CD4-positive, alpha-beta T cell treated with Interleukin-2 at 100 ng/mL for 4 hours (primary cell): ENCODE data around the gene MAP1B.

Experiments
- DNase-seq: peaks from one replicate; pipeline ENCODE4 v3.0.0-alpha.2; 2020; ENCODE audit warnings: low spot score

MAP1B gene

DNA sequence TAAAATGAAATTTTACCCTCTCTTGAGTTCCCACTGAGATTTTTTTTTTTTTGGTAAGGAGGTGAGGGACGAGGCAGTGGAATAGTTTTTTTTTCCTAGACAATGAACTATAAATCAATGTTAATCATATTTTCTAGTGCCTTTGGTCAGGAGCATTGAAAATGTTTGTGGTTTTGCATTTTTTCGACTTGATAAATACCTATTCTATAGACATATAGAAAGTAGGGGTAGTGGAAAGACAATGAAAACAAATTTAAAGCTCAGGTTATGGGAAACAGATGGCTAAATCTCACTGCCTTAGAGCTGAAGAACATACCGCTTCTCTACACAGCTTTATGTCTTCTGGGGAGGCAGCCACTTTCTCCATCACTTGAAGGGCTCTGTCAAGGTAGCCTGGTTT is 118.5 kb downstream of the MAP1B start:
- no peak for DNase-seq

DNA sequence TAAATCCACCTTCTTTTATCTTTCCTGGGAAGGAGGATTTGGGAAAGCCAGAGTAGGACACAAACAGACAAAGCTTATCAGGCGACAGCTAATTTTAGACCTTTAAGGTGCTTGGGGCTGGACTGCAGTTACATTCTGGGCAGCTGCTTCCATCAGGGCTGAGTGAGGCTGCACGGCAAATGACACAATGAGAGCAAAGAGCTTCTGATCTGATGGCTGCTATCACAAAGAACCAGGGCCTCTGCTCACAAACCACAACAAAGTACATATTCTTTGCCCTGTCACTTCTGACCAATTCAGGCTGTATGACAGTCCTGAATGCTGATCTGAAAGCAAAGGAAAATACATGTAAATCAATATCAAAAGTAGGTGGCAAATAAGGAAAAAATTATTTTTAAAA is 119.7 kb downstream of the MAP1B start:
- no peak for DNase-seq

DNA sequence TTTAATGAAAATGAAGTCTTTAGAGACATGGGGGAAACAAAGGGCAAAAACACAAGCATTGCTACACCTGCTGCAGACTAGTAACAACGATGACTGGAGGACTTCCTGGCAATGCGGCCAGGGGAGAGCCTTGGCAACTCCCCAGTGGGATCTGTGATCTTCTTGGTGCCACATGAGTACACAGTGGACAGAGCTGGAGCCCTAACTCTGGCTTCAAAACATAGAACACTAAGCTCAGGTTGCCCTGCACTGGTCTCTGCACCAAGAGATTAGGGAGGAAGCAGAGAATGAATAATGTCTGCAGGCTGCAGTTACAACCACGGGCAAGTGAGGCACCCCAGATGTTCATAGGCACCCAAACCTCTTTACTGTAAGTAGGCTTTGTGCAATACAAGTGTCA is 121.7 kb downstream of the MAP1B start:
- no peak for DNase-seq

DNA sequence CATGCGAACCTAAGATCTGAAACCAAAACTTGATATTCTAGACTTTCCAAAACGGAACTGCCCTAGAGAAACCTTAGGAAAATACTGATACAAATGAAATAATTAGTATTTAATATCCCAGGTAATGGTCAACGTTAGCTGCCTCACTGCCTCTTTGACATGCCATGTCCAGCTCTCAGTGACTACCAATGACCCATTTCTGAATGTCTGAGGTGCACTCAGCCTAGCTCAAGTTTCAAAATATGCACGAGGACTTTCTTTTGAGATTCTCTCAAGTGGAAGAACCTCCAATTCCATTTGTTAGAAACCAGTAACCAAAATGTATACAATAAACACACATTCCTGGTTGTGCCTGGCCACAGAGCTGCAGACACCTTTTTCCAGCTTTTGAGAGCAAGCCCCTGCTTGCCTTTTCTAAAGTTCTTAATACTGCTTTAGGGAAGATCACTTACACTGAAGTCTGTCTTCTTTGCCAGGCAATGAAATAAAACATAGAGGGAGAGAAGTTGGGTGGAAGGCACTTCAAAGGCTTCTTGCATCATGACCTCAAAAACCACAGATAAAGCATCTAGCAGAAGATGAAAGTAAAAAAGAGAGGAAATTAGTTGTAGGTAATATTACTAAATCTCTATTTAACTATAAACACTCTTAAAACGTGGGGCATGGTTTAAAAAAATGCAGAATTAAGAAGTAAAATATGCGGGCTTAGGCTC is 124.9 kb downstream of the MAP1B start:
- DNase-seq: peak; percentile 60

DNA sequence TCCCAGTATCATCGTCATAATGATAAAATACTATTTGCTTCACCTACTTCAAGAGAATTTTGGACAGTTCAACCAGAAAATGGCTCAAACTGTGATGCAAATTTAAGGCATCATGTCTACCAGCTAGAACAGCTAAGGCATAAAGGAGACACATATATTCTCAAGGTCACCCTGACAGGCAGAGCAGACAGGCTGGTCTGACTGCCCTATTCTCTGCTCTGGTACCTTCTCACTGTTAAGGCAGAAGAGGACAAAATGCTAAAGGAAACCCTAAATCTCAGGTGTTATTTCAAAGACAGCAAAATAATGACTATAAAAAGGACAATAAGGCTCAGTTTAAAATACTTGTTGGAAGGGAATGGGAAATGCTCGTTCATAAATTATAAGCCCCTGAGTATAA is 125.6 kb downstream of the MAP1B start:
- DNase-seq: no peak

DNA sequence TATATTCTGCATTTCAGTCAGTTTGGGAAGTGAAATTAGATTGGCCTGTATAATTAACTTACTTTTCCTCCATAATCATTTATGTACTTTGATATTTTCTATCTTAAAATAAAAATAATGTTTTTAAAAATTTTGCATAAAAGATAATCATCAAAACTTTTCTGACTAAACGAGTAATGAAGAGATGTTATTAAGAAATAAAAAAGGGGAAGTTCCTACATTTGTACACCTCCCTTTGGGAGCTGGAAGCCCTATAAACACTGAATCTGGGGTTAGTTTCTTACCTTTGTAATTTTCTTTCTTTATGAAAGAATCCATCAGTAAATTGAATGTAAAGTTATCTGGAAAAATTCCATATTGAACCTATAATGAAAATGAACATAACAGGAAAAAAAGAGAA is 126.6 kb downstream of the MAP1B start:
- no peak for DNase-seq

DNA sequence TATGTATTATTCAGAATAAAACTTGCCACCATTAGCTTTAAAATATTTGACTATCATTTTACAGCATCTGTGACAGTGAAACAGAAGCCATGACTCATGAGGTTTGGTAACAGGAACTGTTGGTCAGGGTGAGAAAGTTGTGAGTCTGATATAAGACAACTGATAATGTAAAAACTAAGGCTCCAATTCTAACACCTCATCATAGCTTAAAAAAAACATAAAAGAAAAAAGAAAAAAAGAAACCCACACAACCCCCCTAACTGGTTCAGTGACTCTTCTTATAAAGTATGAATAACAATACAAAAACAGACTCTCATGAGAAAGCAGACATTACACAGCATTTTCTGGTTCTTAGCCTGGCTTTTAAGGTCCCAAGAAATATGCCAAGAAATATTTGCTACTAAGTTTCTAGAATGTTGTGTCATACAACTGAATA is 127.0 kb downstream of the MAP1B start:
- peak; percentile 74 for DNase-seq

DNA sequence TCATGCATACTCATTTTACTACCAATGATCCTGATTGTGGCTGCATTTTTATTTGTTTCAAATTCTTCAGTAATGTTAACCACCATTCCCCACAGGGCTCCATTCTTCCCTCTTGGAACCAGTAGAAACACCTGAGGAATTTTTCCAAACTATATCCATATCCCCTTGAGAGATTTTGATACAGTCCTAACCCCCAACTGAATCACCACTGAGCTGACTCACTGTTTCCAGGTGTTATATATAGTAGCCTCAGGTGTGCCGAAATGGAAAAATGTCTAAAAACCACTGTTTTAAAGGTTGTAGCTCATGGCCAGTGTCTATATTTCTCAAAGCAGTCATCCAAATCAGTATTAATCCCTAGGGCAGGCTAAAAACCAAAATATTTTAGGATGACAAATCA is 127.6 kb downstream of the MAP1B start:
- no peak for DNase-seq

DNA sequence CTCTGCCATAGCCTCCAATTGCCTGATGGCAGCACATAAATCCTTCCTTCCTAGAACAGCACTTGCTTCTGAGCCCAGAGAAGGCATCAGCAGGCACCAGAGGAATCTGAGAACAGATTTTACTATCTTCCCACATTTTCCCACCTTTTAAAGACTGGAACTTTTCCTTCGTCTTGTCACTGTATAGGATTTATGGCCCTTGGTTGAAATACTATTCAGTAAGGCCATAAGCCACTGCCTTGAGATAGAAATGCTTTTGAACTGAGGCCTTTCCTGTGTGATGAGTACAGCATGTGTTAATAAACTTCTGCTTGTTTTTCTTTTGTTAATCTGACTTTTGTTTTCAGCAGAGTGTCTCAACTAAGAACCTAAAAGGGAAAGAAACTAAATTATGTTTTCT is 128.4 kb downstream of the MAP1B start:
- DNase-seq: no peak

DNA sequence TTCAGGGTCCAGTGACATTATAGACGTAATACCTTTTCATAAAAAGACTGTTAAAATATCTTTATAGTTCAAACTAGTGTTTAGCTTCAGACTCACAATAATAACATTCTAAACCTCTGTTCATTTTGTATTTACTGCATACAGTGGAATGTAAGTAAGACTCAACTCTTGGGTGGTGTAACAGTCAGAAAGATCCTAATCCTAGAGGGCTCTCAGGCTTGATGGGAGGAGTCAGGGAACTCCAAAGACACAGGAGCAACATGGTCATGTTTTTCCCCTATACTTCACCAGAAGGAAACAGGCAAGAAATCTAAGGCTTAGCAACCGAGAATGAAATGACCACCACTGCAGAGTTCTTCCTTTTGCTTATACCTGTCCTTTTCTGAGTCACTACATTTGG is 130.1 kb downstream of the MAP1B start:
- DNase-seq: no peak

DNA sequence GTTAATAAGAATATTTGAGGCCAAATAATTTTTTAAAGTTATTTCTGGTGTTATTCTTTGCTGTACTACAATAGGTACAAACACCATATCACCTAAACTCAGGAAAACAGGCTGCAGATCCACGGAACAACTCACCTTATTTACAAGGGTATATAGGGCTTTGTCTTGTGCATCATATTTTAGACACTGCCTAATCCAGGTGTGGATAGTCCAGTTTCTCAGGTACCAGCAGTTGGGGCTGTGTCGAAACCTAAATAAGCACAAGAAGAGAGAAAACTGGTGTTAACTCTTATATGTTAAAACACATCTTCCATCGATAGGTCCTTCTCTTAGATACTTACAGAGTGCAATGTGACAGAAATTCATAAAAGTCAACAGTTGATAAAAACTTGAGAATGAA is 130.6 kb downstream of the MAP1B start:
- DNase-seq: no peak

DNA sequence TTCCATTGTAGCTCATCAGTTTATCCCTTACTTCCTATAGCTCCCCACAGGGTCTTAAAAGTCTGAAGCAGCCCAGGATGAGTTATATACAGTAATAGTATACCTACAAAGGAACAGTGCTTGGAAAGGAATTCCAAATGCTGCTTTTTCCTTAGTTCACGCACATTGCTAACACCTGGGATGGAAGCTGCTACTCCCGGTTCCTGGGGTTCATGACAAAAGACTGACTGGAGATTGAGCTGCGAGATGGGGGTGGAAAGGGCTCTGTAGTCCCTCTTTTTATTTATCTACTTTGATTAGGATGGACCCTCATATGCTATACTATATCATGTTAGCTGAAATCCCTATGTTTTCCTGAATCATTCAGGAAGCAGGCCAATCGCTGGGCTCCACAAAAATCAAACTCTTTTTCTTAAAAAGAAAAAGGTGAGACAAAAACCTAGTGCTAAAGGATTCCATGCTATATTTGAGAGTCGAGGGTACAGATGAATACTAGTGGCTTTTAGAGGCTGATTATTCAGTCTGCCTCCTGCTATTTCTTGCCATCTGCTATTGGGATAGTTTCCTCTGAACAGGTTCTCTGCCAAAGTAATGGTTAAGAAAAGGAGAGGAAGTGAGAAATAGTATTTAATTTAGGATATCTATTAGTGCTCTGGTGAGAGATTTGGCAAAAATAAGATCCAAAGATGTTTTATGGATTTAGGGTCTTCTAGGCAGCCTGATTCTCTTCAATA is 131.6 kb downstream of the MAP1B start:
- no peak for DNase-seq

DNA sequence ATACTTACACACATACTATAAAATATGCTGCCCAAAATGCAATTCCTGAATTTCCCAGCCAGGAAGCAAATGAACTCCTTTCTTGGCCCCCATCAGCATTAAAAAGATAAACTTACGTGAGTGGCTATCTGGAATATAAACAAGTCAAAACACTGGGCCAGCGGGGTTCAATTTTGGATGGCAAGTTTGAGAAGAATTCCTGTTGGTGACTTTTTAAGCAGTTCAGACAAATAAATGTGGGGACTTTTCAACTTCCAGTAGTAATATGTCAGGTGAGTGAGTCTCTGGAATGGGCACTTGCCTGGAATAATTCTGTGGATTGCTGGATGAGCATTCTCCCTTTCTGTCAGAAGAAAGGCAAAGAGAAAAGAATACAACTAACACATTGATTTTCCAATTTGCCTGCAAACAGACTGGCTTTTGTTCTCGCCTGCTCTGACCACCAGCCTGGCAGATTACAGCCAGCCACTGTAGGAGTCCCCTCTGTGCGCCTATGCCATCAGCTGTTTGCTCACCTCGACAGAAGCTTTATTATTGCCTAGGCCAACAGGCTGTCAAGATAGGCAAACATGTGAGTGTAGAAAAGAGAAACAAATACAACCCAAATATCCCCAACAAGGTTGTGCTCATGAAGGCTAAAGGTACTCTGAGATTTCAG is 134.2 kb downstream of the MAP1B start:
- DNase-seq: no peak

DNA sequence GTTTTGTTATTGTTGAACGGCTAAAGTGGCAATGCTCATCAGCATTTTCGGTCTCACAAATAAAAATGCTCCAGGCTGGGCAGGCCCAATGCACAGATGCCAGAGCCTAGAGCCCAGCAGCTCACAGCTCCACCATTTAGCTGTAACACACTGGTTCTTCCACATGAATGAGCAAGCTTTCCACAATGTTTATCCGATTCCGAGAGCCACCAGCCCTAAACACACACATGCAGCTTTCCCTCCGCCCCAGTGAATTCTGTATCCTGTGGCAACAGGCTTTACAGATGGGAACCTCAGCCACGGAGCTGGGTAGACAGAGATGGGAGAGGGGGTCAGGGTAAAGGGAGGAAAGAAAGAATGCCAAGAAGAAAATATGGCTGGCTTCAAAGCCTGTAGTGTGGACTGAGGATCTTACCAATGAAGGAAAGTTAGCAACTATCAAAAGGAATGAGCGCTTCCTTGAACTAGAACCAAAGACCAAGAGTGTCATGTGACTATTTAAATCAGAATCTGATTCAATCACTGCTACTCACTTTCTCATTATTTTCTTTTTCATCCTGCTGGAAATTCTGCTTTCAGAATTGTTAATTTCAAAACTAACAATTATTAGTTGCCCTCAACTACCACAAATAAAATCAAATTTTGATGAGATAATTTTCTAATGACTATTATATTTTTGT is 135.7 kb downstream of the MAP1B start:
- DNase-seq: no peak

DNA sequence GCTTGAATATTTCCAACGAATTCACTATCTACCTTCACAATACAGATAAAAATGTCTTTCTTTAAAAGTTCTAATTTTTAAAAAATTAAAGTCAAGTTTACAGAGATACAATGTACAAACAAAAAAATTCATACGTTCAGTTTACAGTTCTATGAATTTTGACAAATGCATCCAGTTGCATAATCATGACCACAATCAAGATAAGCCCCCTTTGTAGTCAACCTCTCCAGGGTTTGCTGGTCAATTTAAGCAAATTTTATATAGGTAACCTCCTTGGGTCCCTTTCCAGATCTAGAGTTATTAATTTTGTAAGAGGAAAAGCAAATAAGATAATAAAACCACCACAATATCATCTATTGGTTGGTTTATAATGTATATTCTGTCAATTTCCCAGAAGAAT is 136.4 kb downstream of the MAP1B start:
- DNase-seq: no peak

DNA sequence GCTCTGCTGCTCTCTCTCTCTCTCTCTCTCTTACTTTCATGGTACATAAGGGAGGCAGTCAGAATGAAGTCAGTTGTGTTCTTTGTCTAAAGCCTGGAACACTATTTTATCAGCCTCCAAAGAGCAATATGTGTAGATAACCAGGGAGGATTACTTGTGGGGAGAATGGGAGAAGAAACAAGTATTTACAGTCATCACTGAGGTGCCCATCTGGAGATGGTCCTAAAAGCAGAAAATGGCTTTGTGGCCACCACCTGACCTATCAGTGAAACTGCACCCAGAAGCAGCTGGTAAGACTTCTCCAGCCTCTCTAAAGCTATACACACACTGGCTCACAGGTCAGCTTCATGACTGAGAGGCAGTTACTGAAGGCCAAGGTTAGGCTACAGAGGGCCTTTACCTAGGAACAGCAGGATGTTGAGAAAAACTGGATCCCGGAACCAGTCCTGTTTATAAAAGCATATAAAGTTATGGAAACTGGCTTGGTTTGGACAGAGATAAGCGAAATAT is 137.6 kb downstream of the MAP1B start:
- DNase-seq: peak; percentile 2

DNA sequence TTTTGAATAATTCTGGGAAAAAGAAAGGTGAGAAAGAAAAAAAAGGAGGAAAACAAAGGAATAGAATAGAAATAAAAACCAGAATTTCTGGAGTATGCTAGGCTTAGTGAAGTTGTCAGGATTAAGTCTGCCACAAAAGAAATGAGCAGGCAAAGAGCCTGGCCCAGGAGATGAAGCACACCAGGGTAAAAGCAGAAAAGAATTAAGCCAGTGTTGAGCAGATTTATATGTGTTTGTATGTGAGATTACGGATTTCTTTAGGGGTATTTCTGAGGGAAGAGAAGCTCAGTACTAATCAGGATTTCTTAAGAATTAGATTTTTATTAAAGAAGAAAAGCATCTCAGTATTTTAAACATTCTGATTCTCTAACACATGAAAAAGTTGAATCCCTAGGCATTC is 138.3 kb downstream of the MAP1B start:
- no peak for DNase-seq

DNA sequence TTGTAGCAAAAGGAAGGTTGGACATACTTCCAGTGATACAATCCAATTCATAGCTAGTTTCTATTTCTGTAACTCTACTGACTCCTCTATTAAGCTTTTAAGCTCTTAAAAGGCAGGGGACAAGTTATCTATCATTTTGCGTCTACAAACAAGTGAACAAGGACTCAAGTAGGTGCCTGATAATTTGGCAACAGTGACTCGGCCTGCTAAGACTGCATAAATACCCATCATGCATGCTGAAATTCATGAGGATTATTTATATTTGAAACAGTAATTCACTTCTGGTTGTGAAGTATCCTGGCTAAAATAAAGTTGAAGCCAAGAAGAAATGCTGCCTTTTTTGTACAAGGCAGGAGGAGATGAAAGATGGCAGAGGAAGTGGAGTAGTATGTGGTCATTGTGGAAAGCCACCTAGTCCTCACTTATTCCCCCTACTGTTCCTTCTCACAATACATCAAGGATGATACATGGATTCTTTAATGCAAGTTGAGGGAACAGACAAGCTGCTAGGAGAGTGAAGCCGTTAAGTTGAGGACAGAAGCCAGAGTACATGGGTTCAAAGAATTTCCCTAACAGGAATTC is 138.8 kb downstream of the MAP1B start:
- DNase-seq: no peak

DNA sequence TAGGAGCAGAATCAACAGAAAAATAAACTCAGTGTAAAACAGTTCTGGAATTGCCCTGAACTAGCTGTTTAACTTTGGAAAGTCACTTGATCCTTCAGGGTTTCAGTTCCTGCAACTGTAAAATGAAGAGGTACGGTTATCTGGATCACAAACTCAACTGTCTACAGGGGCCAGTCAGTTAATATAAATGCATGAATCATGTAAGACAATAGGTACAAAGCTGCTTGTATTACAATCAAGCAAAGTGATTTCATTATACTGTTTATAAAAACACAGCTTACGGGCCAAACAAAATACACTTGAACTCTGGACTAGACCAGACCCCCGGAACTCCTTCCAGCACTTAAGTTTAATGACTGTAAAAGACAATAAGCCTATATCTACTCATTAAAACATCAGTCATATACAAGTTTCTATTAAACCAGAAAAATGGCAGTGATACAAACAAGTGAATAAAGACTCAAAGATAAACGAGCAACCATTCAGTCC is 139.7 kb downstream of the MAP1B start:
- no peak for DNase-seq

DNA sequence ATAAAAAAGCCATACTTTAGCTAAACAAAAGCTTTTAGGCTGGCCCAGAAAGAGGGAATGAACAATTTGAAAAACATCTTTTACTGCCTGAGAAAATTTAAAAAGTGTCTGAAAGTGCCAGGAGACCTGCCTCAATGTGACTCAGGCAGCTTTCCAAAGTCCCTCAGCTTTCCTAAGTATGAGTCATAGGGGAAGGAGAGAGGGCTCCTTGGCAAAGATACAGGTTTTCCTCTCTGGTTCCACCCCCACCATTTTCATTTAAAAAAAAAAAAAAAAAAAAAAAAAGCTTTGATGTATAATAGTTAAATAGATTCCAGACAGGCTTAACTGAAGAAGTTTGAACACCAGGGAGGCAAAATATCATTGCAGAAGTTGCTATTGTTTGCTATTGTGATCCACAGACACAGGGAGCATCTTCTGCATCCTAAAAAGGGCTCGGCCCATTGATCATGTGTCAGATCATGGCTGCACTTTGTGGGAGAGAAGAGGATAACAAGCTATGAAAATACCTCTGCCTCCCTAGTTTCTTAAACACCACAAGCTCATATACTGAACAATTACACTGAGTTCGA is 141.2 kb downstream of the MAP1B start:
- no peak for DNase-seq

DNA sequence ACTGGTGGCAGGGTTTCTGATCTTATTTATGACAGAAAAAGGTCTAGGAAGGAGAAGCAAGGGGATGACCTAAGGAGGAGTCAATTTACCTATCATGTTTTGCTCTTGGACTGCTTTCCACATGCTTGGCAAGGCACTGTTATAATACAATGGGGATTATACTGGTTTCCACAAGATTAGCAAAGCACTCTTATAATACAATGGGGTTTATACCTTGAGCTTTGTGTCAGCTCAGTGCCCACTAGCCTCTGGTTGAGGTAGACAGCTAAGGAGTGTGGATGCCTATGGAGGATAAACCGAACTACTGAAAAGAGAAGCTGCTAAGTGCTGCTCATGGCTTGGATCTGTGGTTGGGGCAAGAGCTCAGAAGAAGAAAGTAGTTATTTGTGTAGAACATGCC is 144.1 kb downstream of the MAP1B start:
- DNase-seq: no peak

DNA sequence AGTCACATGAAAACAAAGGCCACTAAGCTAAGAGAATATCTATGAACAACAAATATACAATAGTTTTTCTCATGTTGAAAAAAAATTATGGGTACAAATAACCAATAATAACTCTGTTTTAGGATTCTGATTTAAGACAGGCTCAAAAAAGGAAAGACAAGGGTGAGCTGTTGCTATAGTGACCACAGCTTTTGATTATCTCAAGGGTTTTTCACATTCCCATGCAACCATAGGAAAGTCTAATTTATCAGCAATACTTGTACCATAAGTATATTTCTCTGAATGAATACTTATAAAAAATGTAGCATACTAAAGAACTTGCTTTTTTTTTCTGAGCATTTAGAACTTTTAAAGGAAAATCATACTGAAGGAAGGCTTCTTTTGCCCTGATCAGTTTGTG is 144.7 kb downstream of the MAP1B start:
- no peak for DNase-seq
